H54 (cell line): ENCODE data around the gene ISM1.

ENCODE experiments used
- DNase-seq: peaks from one replicate; pipeline ENCODE4 v3.0.0; 2011; ENCODE audit warnings: low spot score, mixed read lengths; ENCODE audit not compliant: insufficient read length
- FAIRE-seq: peaks from 3 replicates; lab custom pipeline; 2011; peaks lifted over from hg19 to GRCh38; lab: Jason Lieb, UNC
- POLR2A ChIP-seq: IDR thresholded peaks from 2 replicates; pipeline ENCODE4 v1.6.1; 2011; ENCODE audit warnings: low read depth, mild to moderate bottlenecking, low read length

The ISM1 gene

GRCh38 chr20:13336308-13337089 lies 115.4 kb downstream of the ISM1 start:
- peak; percentile 34 for DNase-seq
- FAIRE-seq, result no peak
- no peak for TF ChIP-seq POLR2A

- FAIRE-seq (no peak), DNase-seq (no peak)
- TF ChIP-seq POLR2A, result no peak
These were observed 116.2 kb downstream of the ISM1 start for GRCh38 chr20:13337090-13337784.

GRCh38 chr20:13338097-13338661 lies 117.1 kb downstream of the ISM1 start:
- DNase-seq, result no peak
- TF ChIP-seq POLR2A, result no peak
- FAIRE-seq, result no peak

GRCh38 chr20:13338999-13339411 lies 117.9 kb downstream of the ISM1 start:
- DNase-seq (no peak), FAIRE-seq (no peak)
- TF ChIP-seq POLR2A, result no peak

GRCh38 chr20:13340088-13340487 lies 119.0 kb downstream of the ISM1 start:
- FAIRE-seq (no peak), DNase-seq (no peak)
- TF ChIP-seq POLR2A, result no peak

GRCh38 chr20:13341737-13342393 lies 120.8 kb downstream of the ISM1 start:
- no peak for DNase-seq
- FAIRE-seq, result no peak
- no peak for TF ChIP-seq POLR2A

GRCh38 chr20:13342469-13343242 lies 121.6 kb downstream of the ISM1 start:
- DNase-seq (no peak), FAIRE-seq (no peak)
- no peak for TF ChIP-seq POLR2A

- TF ChIP-seq POLR2A, result no peak
- FAIRE-seq (no peak), DNase-seq (no peak)
These were observed 123.6 kb downstream of the ISM1 start for GRCh38 chr20:13344671-13345070.

GRCh38 chr20:13348311-13349234 lies 127.5 kb downstream of the ISM1 start:
- no peak for FAIRE-seq
- DNase-seq, result no peak
- TF ChIP-seq POLR2A, result no peak

GRCh38 chr20:13349235-13349604 lies 128.1 kb downstream of the ISM1 start:
- FAIRE-seq (no peak), DNase-seq (no peak)
- TF ChIP-seq POLR2A, result no peak
